ENCODE measurements around the gene CNIH3.

DNA sequence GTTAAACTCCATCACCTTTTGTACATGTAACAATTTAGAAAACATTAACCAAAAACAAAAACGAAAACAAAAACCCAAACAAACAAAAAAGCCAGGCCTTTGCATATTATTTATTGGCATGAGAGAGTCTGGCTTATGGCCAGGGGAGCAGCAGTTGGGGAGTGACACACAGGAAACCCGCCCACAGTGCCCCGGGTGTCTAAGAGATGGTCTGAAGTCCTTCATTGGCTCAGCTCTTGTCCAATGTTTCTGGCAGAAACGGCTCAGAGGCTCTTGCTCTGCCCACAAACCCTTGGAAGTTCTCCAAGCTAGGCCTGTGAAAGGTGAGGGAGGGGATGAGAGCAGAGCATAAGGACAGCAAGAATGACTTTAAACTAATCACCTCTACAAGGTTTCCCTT lies 131.5 kb downstream of the CNIH3 start:
- no peak for TF ChIP-seq EZH2 (IDR thresholded peaks at IDR 0.05)
- TF ChIP-seq POLR2AphosphoS5 (IDR thresholded peaks at IDR 0.05; ENCODE audit: borderline replicate concordance, low read depth, low read length) = no peak
- TF ChIP-seq FOXP2 (optimal IDR thresholded peaks at IDR 0.05; ENCODE audit: control extremely low read depth, extremely low read length, insufficient read depth) = no peak

Data from SK-N-MC (cell line).